CD4-positive, alpha-beta T cell treated with Interleukin-6 for 4 hours (primary cell): Measurements from ENCODE around the gene NSG1.

Source experiments
- DNase-seq: peaks from one replicate; pipeline ENCODE4 v3.0.0-alpha.2; 2020; ENCODE audit warnings: mixed read lengths

NSG1 gene

DNA sequence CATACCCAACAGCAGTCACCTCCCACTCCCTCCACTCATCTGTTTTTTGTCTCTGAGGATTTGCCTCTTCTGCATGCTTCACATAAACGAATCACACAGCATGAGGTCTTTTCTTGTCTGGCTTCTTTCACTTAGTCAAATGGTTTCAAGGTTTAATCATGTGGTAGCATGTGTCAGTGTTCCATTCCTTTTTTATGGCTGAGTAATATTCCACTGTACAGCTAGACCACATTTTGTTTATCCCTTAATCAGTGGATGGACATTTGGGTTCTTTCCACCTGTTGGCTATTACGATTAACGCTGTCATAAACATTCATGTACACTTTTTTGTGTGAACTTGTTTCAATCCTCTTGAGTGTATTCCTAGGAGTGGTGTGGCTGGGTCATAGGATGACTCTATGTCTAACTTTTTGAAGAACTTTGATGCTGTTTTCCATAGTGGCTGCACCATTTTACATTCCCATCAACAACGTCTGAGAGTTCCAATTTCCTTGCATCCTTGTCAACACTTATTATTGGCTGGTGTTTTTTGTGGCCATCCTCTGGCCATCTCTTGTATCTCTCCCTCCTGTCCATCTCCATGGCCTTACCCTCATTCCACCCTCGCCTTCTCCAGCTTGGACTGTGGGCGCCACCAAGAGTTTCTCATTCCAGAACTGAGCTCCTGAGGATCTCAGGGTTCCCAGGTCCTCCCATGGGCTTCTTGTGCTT lies 12.4 kb upstream of the NSG1 start:
- no peak for DNase-seq

DNA sequence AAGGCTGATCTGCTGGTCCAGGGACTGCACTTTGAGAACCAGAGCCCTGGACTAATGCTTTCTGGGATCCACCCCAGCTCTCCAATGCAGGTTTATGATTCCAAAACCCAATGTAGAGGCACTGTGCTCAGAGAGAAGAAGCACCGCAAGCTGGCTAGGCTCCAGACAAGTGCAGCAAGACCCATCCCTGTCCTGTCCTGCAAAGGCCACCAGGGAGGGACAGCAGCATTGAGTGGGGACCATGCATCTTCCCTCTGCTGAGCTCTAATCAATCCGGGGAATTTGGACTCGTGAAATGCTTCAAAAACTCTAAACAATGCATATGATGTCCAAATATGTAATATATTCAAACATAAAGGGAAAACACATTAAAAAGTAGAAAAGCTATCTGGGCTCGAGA lies 10.8 kb upstream of the NSG1 start:
- DNase-seq, result no peak

DNA sequence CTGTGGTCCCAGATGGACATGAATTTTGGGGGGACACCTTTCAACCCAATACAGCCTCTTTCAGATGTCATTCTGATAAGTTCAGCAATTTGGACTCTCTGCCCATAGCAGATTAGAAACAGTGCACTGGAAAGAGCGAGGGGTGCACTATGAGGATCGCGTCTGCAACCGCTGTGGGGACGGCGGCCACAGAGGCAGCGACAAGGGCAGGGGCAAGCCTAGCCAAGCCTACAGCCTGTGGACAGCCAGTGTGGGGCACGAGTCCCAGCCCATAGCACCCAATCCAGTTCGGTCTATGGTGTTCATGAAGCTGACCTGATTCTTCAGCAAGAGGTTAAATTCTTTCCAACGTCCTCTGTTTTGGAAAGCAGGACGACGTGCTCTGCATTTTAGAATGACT lies 9.7 kb upstream of the NSG1 start:
- no peak for DNase-seq

DNA sequence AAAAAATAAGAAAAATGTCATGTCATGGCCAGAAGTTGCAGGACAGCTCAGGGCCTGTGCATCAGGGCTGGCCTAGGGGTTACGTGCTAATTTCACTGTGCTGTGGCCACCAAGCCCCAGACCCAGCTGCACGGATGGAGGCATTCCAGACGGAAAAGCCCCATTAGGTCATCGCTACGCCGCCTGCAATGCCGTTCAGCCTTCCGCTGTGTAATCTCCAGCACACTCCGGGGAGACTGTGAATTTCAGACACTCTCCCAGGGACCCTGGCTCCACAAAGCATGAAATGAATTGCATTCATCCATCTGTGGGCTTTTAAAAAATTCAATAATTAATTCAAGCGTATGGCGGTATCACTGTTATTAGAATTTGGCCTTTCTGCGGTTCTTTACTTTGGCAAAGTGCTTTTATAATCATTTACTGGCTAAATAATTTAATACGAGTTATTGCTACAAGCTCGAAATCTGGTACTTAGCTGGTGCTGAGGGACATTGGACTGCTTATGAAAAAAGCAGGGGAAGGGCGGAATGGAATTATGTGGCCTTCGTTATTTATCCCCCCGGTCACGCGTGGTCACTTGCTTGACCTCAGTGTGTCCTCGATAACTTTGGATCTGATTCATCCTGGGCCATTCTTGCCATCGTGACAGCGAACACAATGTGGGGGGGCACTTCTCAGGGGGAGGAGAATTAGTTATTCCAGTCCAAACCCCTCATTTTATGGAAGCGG lies 9.0 kb upstream of the NSG1 start:
- no peak for DNase-seq

DNA sequence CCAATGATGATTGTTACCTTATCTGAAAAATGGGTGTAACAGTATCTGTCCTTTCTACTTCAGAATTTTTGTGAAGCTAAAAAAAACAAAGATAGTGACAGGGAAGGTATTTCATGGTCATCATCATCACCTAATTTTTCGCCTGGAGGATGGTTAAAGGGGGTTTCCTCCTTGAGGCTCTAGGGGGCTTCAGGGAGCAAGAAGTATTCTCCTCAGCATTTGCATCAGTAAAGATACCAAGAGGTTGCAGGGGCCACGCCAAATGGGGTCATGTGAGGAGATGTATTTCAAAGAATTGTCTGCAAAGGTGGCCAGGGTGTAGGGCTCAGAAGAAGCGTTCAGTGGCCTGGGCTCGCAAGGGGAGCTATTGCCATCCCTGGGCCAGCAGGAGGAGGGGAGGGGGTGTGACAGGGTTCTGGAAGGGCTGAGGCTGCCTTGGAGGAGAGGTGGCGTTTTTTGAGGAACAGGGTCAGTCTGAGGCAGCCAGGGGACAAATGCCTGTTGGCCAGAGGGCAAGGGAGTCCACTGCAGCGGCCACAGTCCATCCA lies 7.3 kb upstream of the NSG1 start:
- DNase-seq, result no peak

- no peak for DNase-seq
These were observed 3.8 kb upstream of the NSG1 start for GRCh38 chr4:4383085-4383484.

- DNase-seq, result peak; percentile 26
These were observed 2.1 kb upstream of the NSG1 start for GRCh38 chr4:4384837-4385236.

DNA sequence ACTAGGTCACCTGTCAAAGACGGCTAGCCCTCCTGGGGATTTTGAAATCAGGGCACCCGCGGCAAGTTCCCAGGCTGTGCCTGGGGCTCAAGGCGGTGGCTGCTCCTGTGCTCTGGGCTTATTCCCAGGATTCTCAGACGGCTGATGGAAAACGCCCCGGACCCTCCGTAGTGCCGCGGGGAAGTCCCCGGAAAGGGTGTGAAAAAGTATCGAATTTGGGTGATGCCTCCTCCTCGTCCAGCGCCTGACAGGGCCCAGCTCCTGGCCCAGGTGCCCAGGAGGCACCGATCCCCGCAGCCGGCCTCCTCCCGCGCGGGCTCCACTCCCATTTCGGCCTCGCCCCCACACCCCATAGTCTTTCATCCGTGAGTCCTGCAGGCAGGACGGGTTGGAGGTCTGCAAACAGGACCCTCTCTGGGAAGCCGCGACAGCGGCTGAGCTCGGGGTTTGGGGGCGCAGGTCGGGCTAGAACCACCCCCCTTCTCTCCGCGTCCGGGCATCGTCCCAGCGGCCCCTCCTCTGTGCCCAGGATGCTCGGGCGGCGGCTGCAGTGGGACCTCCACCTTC lies 1.1 kb upstream of the NSG1 start:
- no peak for DNase-seq

GRCh38 chr4:4386296-4386735 lies 586 bp upstream of the NSG1 start:
- peak; percentile 63 for DNase-seq

DNA sequence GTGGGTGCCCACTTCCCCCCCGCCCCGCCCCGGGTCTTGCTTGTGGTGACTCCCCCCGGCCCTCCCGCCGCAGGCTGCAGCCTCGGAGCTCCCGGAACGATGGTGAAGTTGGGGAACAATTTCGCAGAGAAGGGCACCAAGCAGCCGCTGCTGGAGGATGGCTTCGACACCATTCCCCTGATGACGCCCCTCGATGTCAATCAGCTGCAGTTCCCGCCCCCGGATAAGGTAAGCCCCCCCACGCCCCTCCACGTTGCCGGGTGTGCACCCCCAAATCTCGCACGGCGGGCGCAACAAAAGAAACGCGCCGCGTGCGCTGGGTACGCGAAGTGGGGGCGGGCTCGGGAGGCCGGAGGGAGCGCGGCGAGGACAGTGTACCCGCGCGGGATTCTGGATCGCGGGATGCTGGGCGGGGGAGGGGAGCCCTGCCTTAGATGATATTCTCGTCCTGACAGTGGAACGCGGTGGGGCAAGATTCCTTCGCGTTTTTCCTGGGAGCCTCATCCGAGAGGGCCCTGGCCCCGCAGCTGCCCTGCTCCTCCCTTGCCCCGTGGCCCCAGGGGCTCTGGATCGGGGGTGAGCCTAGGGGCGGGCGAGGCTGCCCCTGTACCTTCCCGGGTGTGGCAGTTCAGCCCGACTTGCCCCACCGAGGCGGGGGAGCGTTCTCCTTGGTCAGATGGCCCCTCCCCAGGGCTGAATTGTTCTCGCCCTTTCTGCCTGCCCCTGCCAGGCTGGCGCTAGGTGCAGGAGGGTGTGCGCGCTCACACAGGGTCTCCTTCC lies 819 bp downstream of the NSG1 start:
- peak; percentile 18 for DNase-seq

DNA sequence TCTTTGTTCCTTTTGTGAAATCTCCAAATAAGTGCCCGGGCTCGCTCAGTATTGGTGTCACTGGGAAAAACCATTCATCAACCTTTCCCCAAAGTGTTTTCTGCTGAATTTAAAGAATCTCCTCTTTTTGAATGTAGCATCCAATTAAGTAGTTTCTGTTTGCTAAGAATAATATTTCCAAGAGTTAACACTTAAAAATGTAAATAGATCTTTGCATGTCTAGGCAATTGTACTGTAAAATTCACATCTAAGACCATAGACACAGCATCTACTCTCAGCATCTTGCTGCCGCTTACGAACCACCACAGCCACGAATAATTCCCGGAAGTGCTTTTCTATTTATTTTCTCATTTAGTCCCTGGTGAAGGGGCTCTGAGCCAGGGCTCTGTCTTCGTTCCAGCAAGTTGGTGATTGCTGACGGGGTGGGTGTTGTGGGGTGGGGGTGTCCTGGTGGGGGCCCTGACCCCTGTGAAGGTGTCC lies 1.4 kb downstream of the NSG1 start:
- DNase-seq, result no peak

- DNase-seq, result no peak
These were observed 2.1 kb downstream of the NSG1 start for GRCh38 chr4:4388836-4389575.

DNA sequence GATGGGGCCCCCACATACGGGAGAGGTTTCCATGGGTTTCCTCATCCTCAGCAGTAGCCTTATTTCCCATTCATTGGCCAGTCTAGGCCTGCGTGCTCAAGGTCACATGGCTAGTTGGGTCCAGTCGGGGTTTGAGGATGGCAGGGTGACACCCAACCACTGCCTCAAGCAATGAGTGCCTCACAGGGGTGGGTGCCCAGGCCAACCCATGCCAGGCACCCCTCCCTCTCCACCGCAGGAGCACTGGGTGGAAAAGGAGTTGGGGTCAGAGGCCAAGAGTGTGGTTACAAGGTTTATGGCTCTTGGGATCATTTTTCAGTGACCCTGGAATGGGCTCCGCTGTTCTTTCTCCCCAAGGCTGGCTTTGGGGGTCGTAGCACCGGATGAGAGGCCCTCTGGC lies 3.1 kb downstream of the NSG1 start:
- no peak for DNase-seq

- DNase-seq, result no peak
These were observed 3.8 kb downstream of the NSG1 start for GRCh38 chr4:4390515-4391240.

- no peak for DNase-seq
These were observed 5.0 kb downstream of the NSG1 start for GRCh38 chr4:4391866-4392265.

GRCh38 chr4:4392501-4393183 lies 5.7 kb downstream of the NSG1 start:
- no peak for DNase-seq

GRCh38 chr4:4394644-4395043 lies 7.7 kb downstream of the NSG1 start:
- no peak for DNase-seq

- DNase-seq, result no peak
These were observed 8.5 kb downstream of the NSG1 start for GRCh38 chr4:4395371-4395770.

DNA sequence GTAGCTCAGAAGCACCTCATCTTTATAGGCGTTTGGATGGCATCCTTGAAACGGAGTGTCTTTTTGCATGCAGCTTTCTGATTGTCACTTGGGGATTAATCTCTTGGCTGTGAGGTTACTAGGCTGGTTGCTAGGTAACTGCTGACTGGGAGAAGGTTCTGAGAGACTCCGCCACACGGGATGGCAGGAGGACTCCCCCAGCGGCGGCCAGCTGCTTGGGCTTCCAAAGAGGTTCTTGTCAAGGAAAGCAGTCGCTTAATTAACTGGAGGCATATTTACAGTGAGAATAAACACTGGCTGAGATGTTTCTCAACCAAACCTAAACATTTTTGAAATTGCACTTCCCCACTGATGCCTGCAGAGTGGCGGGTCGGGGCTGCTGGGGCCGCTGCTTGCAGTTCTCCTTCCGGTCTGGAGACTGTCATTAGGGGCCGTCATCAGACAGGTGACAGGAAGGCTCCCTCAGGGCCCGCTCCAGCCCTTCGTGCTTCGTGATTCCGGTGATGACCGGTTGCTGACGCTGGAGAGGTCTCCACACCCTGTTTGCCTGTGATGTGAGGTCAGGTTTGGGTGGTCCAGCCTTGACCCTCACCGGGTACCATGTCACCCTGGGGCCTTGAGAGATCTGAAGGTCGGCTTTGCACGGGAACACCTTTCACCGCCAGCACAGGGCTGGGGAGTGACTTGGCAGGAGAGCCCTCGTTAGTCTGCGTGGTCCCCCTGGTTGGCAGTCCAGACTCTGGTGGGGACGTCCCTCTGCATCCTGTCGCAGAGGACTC lies 9.1 kb downstream of the NSG1 start:
- DNase-seq, result no peak
